SHP77 treated with DMSO at 0.1 percent for 48 hours (cell line): ENCODE data around the gene HSPA13.
"Not testable (repeated sequence)": the region's sequence is repeated elsewhere in the genome, so short reads cannot be mapped to it uniquely, and the experiment has no call there.

ENCODE experiments used
- DNase-seq: peaks from one replicate; lab custom pipeline; 2025; lab: John Stamatoyannopoulos, UW

The HSPA13 gene, protein sequence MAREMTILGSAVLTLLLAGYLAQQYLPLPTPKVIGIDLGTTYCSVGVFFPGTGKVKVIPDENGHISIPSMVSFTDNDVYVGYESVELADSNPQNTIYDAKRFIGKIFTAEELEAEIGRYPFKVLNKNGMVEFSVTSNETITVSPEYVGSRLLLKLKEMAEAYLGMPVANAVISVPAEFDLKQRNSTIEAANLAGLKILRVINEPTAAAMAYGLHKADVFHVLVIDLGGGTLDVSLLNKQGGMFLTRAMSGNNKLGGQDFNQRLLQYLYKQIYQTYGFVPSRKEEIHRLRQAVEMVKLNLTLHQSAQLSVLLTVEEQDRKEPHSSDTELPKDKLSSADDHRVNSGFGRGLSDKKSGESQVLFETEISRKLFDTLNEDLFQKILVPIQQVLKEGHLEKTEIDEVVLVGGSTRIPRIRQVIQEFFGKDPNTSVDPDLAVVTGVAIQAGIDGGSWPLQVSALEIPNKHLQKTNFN

GRCh38 chr21:14382835-14383595, at the start of gene HSPA13:
TSS of gene HSPA13 (minus strand) at chr21:14383146. CDS start at chr21:14383119, 27 bp downstream.
- no peak for DNase-seq

- DNase-seq = no peak
Observed at GRCh38 chr21:14418920-14419319, 36.0 kb upstream of the HSPA13 start.

DNA sequence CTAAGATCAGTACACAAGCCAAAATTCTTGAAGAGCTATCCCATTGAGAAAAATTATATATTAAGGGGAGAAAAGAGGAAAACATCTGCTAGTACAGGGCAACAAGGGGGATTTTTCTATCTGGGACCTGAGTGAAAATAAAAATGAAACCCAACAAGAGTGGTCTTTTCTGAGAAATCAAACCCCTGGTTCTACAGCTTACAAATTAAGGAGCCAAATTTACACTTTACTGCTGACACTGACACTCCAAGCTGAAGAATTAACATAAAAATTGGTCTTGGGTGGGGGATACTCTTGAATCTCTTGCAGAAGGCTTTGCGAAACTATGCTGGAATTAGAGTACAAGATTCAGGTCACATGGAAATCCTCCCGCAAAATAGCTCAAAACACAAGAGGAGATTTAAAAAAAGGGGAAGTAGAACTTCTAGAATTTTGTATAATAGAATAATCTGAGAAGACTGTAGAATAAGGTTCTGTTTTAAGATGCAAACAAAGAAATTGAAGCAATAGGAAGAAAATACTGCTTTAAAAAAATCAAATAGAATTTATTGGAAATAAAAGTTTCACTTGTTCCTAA, 32.1 kb upstream of the HSPA13 start:
- no peak for DNase-seq

GRCh38 chr21:14405962-14406361, 23.0 kb upstream of the HSPA13 start:
- DNase-seq = no peak

DNA sequence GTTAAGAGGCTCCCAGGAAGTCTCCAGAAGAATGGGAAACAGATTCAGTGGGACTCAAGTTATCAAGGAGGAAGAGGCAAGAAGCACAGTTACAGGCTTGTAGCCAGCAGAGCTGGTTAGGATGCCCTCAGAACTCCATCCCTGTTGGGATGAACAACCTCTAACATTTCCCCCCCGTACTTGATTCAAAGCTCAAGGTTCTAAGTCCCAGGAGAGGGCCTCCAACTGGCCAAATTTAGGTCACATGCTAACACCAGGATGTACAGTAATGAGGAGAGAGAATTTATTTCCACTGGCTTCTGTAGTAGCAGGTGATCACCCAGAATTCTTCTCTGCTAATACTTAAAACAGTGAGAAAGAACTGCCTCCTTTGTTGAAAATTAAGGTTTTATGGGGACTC, 22.3 kb upstream of the HSPA13 start:
- no peak for DNase-seq

- DNase-seq = no peak
Observed at GRCh38 chr21:14403681-14404318, 20.9 kb upstream of the HSPA13 start.

DNA sequence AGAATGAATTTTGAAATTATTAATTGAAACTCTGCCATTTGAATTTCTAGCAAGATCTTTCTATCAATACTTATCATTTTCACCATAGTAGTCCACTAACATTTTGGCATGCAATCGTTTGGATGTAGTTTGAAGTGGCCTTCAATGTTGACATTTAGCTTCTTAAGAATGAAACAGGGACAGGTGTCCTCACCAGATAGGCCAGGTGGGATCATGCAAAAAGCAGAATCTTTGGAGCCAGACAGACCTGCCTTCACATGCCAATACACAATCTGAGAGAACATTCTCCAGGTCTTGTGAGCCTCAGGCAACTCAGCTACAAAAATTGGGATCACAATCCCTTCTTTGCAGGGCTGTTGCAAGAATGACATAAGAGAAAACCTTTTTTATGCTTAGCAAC, 18.3 kb upstream of the HSPA13 start:
- DNase-seq = no peak

DNA sequence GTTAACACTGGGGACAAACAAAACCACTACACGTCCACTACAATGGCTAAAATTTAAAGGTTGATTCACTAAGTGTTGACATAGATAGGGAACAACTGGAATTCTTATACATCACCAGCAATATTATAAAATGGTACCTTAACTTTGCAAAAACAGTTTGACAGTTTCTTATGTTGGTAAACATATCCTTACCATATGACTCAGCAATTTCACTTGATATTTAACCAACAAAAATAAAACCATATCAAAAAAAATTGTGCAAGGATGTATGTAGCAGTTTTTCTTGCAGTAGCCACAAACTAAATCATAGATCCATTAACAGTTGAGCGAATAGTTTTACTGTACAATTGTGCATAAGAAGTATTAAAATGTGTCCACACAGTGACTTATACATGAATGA, 5.3 kb upstream of the HSPA13 start:
- DNase-seq = no peak

GRCh38 chr21:14384453-14384852, 1.5 kb upstream of the HSPA13 start:
- no peak for DNase-seq

DNA sequence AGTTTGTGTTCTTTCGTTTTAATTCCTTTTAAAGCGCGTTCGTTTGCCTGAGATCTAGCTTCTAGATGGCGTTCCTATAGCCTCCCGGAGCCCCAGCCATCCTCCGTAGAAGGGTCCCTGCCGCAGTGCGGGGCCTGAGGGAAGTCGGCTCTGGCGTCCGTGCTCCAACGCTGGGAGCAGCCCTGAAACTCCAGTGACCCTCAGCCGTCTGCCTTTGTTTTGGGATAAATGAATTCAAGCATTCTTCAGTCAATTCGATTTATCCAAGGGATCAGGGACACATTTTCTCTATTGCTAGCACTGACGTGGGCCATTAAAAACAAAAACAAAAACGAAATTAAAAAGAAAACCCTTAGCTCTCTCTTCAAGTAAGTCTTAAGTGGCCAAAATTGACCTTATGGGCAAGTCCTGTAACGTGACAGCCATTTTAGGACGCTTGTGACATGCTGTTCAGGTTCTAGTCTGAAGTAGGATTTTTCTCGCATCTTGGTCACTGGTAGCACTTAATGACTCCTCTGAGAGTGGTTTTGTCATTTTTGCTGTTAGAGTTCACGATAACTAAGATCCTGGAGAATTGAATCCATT, 742 bp upstream of the HSPA13 start:
- no peak for DNase-seq

DNA sequence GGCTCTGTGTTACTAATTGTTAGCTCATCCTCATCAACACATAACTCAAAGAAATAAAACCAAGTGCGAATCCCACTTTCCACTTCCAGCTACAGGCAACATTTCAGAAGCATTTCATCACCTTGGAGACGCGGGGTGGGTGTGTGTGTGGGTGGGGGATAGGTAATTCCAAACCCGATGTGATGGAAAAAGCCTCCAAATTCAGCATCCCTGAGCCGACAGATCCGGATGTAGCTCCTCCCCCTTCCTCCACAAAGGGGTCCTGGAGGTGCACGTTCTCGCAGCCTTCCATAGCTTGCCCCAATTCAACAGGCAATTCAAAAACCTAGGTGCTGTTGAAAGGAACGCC, 486 bp downstream of the HSPA13 start:
- DNase-seq = no peak

DNA sequence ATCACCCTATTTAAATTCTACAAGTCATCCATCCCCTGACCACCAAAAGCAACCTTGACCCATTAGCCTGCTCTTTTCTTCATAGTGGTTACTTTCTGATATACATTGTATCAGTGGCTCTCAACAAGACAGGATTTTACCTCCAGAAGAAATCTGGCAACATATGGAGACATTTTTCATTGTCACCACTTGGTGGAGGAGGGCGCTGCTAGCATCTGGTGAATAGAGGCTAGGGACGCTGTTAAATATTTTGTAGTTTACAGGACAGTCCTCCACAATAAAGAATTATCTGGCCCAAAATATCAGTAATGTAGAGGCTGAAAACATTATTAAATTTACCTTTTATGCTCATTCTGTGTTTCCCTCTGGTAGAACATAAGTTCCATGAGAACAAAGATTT, 6.1 kb downstream of the HSPA13 start:
- DNase-seq = no peak

DNA sequence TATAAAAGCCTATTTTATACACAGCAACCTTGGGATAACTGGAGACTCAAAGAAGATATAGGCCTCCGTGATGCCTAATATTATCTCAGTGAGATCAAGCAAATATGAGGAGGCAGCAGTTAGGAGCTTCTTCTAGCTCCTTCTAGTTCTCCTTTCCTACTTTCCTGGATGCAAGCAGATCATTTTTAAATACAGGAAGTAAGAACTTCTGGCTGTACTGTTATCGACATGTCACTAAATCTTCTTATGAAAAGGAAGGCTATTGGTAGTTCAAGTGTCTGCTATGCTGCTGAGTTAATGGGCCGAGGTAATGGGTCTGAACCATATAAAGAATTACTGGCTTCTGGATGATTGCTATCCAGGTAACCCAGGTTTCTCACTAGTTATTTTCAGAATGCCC, 15.9 kb downstream of the HSPA13 start:
- no peak for DNase-seq

DNA sequence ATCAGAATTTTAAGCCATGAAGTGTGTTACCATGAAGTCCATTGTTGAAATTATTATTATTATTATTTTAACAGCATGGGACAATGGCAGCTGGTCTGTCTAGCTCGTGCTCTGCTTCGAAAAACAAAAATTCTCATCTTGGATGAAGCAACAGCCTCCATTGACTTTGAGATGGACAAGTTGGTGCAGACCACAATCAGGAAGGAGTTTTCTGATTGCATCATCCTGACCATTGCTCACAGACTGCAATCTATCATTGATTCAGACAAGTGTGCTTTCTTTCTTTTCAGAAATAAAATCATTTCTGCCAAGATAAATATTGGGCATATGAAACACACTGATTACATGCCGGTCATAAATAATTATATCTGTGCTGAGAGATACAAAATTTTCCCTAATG, 21.0 kb downstream of the HSPA13 start:
- DNase-seq = no peak

DNA sequence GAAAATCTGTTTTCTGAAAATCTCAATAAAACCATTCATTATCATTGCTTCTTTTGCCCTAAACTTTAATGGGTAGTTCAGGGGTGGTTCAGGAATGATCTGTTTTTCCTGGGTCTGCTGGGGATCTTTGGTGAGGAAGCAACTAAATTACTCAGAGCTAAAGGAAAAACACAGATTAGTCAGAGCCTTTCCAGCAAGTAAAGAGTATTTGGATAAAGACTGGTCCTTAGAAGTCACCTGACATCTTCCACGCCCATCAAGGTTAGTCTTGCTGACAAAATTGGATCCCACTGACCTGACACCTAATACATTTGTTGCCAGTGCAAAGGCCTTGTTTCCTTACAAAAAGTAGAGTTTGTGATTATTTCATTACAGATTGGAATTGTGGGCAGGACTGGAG, 24.2 kb downstream of the HSPA13 start:
- DNase-seq = no peak

DNA sequence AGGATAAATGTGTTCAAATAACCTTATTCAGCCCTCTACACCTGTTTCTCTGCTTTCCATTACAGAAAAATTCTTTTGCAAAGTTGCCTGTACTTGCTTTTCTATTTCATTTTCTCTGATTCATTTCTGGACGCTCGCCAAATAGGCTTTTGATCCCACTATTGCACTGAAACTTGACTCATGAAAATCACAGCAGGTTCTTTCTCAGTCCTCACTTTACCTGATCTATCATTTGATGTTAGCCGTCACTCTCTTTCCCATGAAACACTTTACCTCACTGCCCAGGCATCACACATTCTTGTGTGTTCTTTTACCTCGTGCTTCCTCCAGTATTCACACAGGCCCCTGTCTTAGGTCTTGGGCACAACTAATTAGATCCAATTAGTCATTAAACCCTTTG, 26.2 kb downstream of the HSPA13 start:
- no peak for DNase-seq

DNA sequence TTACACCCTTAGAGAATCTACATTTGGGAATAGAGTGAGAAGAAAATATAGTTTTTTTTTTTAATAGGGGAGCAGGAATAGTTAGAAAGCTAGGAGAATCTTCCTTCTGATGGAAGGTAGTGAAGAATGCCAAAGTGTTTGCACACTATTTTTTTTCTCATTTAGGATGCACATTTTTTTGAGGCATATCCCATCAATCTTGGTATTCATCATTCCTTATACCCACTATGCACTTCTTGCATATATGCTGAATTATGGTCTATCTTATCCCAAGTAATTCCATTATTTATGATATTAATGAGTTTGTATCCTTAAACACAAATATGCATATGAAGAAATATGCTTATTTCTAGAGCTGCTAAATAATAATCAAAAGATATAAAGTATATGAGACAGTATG, 28.4 kb downstream of the HSPA13 start:
- no peak for DNase-seq

- no peak for DNase-seq
Observed at GRCh38 chr21:14353726-14354125, 29.2 kb downstream of the HSPA13 start.

- DNase-seq = no peak
Observed at GRCh38 chr21:14353231-14353630, 29.7 kb downstream of the HSPA13 start.

DNA sequence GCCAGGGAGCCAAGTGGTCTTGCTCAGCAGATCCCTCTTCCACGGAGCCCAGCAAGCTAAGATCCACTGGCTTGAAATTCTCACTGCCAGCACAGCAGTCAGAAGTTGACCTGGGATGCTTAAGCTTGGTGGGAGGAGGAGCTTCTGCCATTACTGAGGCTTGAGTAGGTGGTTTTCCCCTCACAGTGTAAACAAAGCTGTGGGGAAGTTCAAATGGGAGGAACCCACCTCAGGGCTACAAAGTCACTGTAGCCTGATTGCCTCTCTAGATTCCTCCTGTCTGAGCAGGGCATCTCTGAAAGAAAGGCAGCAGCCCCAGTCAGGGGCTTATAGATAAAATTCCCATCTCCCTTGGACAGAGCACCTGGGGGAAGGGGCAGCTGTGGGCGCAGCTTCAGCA, 55.6 kb downstream of the HSPA13 start:
- DNase-seq = not testable (repeated sequence)

DNA sequence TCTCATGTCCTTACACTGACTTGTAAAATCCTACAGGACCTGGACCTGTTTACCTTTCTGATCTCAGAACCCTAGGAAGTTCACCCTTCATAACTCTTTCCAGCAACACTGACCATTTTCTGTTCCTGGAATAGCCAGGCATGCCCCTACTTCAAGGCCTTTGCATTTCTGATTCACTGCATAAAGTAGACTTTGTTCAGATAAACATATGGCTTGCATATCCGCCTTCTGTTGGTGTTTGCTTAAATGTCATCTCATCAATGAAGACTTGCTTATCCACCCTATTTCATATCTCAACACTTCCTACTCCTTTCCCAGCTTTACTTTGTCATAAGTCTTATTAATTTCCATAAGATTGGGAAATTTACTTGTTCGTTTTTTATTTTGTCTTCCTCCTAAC, 57.4 kb downstream of the HSPA13 start:
- DNase-seq = no peak
